Measurements from ENCODE around the gene LRRC7.

Gene LRRC7

DNA sequence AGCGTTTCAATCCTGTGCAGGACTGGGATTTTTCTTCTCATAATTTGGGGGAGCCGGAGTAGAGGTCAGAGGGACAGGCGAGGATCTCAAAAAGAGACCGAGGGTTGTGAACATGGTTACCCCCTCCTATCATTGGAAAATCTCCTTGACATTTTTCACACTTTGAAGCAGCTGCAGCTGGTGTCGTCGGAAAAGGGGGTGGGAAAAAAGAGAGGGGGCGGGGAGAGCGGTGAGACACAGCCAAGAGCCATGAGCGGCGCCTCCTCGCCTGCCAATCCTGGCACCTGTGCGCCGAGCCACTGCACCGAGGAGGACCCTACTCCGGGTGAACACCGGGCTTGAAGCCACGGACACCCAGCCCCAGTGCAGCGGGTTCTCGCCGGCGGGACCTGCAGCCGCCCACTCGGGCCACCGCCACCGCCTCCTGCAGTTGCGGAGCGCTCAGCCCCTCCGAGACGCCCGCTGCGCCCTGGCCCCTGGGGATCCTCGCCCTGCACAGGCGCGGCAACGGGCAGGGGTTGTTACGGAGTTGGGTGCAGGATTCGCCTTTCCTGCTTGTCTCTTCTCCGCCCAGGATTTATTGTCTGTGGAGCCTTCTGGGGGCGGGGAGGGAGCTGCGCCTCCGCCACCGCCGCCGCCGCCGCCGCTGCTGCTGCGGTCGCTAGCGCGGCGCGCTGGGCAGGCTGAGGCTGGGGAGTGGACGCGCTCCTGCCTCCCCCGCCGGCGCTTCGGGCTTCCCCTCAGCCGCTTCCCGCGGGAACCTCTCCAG is at the start of gene LRRC7:
Gene LRRC7 (plus strand): TSS at position 271 of the 769 bp plus-strand sequence. CDS start 718 bp downstream, outside the sequence.
- DNase-seq (ENCODE audit: low read depth) = no peak

DNA sequence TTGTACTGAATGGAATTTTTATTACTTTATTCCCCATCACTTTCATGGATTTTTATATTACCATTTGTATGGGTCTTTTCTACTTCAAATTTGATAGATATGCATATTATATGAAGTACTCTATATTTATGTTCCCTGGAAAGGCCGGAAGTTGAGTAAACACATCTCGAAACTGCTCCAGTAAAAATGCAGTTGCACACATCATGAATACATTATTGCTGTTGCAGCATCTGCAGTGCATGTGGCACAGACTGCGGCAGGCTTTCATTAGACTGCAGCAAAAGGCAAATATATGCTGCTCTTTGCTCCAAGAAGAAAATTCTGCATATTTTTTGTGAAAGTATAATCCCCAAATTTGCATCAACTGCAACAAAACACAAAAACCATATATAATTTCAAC is 48.7 kb upstream of the LRRC7 start:
- DNase-seq (ENCODE audit: low read depth) = no peak

GRCh38 chr1:69520326-69520725 is 47.4 kb upstream of the LRRC7 start:
- DNase-seq (ENCODE audit: low read depth) = no peak

GRCh38 chr1:69523032-69523431 is 44.7 kb upstream of the LRRC7 start:
- DNase-seq (ENCODE audit: low read depth) = no peak

GRCh38 chr1:69523461-69523860 is 44.3 kb upstream of the LRRC7 start:
- no peak for DNase-seq (ENCODE audit: low read depth)

GRCh38 chr1:69524015-69524414 is 43.7 kb upstream of the LRRC7 start:
- no peak for DNase-seq (ENCODE audit: low read depth)

DNA sequence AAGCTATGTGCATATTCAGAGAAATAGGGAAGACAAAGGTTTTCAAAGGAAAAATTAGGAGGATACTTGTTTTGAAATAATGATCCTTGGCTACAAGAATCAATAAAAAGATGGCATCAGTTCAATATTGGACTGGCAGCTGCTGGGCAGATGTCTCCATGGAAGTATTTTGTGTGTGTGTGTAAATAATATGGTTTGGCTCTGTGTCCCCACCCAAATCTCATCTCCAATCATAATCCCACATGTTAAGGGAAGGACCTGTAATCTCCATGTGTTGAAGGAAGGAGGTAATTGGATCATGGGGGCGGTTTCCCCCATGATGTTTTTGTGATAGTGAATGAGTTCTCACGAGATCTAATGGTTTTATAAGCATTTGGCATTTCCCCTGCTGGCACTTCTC is 40.4 kb upstream of the LRRC7 start:
- DNase-seq (ENCODE audit: low read depth) = no peak

DNA sequence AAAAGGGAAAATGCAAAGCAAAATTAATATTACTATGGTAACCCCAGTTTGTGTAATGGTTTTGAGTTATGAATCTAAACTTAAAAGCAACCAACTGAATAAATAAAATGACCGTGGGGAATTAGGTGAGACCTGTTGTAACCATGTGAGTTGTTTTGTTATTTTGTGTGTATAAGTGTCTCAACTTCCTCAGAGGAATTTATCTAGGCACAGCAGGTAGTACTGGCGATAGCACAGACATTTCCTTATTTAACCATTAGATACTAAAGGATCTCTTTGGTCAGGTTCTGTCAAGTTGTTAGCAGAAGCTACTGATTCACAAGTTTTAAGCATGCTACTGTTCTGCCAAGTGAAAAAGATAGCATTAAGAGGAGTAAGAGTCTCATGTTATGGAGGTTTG is 39.3 kb upstream of the LRRC7 start:
- DNase-seq (ENCODE audit: low read depth) = no peak

- no peak for DNase-seq (ENCODE audit: low read depth)
These were observed 34.4 kb upstream of the LRRC7 start for GRCh38 chr1:69533343-69533742.

DNA sequence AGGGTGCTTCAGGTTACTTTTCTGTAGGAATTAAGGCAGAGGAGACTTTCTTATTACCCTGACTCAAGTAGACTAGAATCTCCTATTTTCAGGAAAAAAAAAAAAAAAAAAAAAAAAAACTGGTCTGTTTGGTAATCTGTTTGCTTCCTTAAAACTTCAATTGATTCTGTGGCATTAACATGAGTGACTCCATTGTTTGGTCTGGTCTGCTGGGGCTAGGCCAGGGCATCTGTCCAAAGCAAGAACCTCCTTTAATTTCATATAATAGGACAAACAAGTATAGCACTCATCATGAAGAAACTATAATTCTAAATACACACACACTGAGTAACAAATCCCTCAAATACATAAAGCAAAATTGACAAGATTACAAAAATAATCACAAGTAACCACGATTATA is 32.9 kb upstream of the LRRC7 start:
- no peak for DNase-seq (ENCODE audit: low read depth)

GRCh38 chr1:69535490-69535889 is 32.2 kb upstream of the LRRC7 start:
- no peak for DNase-seq (ENCODE audit: low read depth)

- DNase-seq (ENCODE audit: low read depth) = no peak
These were observed 27.7 kb upstream of the LRRC7 start for GRCh38 chr1:69540052-69540451.

DNA sequence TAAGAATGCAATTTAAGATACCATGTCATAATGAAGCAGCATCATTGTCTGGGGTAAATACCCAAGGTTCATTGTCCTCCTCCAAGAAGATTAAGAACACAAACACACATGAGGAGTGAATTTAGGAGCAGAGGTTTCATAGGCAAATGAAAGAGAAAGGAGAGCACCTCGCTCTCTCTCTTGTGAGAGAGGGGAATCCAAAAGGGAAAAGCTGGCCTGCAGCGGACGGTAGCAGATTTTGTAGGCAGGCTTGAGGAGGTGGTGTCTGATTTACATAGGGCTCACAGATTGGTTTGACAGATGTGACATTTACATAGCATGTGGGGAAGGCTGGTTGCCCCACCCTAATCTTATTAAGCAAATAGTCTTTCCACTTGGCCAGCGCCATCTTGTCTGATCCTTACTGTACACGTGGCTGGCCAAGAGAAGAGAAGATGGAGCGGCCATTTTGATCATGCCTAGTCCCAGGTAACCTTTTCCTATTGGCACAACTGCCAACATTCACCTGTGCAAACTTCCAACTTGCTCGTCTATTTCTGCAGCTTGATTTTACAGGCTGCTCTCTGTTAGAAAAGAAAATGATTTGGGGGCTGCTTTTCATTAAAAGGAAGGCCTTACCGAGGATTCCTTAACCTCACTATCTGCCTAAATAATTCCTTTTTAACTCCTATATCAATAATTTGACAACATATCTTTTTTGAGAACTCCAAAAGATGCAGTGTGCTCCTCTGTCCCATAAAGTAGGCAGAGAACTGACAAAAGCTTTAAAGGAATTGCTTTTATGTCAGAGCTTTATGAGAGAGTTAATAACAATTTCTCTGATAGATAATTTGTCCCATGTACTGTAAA is 16.0 kb upstream of the LRRC7 start:
- no peak for DNase-seq (ENCODE audit: low read depth)

GRCh38 chr1:69553726-69554125 is 14.0 kb upstream of the LRRC7 start:
- no peak for DNase-seq (ENCODE audit: low read depth)

DNA sequence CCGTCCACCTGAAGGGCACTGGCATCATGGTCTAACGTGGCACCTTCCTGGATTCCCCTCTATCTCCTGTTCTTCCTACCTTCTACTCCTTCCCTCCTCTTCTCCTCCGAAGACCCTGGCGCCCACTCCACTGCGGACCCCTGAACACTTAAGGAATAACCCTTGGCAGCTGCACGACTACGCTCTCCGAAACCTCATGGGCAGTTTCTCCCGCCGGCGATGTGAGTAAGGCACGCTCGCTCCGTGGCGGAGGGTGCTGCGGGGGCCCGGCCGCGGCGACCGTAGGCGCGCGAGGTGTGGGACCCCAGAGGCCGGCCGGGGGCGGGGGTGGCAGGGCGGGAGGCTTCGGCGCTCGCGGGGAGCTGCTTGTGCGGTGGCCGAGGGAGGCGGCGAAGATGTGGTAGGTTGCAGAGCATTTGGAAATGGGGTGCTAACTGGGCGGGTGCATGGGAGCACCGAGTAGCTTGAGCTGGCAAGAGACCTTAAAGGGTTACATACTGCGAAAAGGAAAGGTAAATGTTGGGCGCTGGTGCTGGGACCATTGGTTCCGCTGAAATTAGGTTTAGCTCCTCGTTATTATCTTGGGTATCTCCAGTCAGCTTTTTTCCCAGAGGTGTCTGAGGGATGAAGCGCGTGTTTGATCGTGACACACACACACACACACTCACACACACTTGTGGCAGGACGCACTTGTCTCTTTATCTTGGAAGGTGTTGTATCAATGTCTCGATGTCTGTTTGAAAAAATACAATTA is 876 bp downstream of the LRRC7 start:
- no peak for DNase-seq (ENCODE audit: low read depth)

DNA sequence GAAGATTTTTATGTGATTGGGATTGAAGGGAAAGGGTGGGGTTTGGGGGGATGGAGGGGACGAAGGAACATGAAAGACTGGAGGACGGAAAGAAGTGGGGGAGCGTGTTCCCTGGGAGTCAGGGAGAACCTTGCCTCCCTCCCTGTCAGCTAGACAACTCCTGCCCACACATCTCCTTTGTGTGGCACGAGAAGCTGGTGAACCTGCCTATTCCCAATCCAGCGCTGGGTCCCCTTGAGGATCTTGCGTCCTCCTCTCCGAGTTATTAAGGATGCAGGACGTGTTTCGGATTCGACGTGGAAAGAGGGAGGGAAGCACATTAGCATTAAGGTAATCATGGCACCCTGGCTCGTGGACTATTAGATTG is 1.4 kb downstream of the LRRC7 start:
- DNase-seq (ENCODE audit: low read depth) = no peak

GRCh38 chr1:69569576-69570328 is 2.0 kb downstream of the LRRC7 start:
- no peak for DNase-seq (ENCODE audit: low read depth)

- DNase-seq (ENCODE audit: low read depth) = no peak
These were observed 2.6 kb downstream of the LRRC7 start for GRCh38 chr1:69570356-69570755.

DNA sequence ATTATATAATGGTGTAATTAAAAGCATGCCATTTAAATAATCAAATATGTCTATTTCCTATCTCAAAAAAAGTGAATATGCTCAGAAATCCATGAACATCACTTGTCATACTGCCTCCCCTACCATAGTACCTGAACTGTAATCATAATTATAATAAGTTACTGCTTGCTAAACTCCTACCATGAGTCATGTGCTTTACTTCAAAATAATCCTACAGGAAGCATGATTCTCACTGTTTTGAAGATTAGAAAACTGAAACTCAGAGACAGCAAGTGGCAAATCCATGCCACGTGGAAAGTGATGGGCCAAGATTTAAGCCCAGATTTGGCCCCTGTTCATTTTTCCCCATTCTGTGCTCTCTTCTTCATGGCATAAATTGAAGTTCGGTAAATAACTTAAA is 5.2 kb downstream of the LRRC7 start:
- no peak for DNase-seq (ENCODE audit: low read depth)

- no peak for DNase-seq (ENCODE audit: low read depth)
These were observed 6.2 kb downstream of the LRRC7 start for GRCh38 chr1:69573911-69574310.

DNA sequence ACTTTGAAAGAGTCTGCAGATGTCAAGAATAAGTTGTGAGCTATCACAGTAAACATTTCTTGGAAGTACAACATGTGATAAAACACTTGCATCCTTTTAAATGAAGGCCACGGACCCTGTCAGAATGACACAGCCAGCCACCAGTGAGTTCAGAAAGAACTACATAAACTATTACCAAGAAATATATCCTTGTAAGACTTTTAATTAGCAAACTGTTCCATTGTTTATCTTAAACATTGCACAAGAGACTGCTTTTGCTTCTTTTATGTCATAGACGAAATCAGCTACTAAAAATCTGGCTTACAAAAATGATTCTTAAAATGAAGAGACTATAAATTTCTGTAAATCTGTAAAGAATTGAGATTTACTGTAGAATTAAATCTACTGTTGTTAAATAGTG is 17.9 kb downstream of the LRRC7 start:
- DNase-seq (ENCODE audit: low read depth) = no peak

DNA sequence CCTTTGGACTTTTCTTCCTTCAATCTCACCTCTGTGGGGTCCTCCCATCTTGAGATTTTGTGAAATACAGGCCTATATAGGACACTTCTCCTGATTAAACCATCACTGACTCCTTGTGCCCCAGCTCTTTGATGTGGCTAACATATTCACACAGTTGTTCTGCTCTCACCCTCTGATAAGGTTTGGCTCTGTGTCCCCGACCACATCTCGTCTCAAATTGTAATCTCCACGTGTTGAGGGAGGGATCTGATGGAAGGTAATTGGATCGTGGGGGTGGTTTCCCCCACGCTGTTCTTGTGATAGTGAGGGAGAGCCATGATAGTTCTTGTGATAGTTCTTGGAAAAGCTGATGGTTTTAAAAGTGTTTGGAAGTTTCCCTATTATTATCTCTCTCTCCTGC is 19.7 kb downstream of the LRRC7 start:
- DNase-seq (ENCODE audit: low read depth) = no peak
